Measurements from ENCODE around the gene EGFL8. TPM values are rescaled to one million over a fixed set of nuclear protein-coding genes. Genes with fewer than 3 reads are reported as not detected.

Gene EGFL8
- polyA plus RNA-seq, 1 experiment = 4.0 TPM

DNA sequence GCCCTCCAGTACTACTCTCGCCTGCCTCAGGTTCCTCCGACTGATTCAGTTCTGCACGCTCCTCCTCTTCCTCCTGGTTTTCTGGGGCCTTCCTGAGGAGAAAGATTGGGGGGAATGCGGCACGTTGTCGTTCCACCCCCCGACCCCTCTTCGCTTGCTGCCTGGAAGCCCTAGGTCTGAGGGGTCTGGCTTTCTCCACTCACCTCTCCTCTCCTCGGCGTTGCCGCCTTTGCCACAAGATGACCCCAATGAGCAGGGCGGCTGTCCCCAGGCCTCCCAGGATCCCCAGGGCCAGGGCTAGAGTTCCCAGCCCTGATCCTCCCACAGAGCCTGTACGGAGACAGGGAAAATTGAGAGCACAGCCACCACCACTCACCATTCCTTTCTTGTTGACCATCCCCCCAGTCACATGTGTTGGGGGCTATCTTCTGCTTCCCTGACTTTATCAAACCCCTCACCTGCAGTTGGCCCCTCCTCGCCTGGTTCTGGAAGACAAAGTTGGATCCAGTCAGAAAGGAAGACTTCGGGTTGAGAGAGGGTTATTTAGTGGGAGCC, 16.8 kb downstream of the EGFL8 start:
- POLR2A ChIA-PET = no interaction called here
- TF ChIP-seq CTCF (IDR thresholded peaks at IDR 0.05; ENCODE audit: insufficient read depth, low read depth, low read length) = no peak
- no peak overlapping the region for H3K4me3 ChIP-seq (ENCODE audit: low read depth, low read length)

GRCh38 chr6:32181915-32182529, 17.6 kb downstream of the EGFL8 start:
- no peak for DNase-seq (ENCODE audit: low read depth)
- Histone ChIP-seq H3K4me3 (ENCODE audit: low read depth, low read length) (no peak overlapping the region), H3K36me3 (ENCODE audit: control insufficient read depth, insufficient read depth, low read length) (peaks cover 15% of the 10 kb centered on the region), H3K27me3 (ENCODE audit: control insufficient read depth, insufficient read depth, low read length) (no peaks in the 10 kb centered on the region)
- TF ChIP-seq CTCF (IDR thresholded peaks at IDR 0.05; ENCODE audit: insufficient read depth, low read depth, low read length) = no peak
- CTCF ChIA-PET = no interaction called here
- POLR2A ChIA-PET = interaction anchor here (0.5 kb wide), 1 partner anchor 1567 kb away, joined by 3 read pairs; no protein-coding TSS in a partner anchor

More for the DNA sequence above, 16.8 kb downstream of the EGFL8 start:
- Histone ChIP-seq H3K27me3 (ENCODE audit: control insufficient read depth, insufficient read depth, low read length) (no peaks in the 10 kb centered on the region), H3K36me3 (ENCODE audit: control insufficient read depth, insufficient read depth, low read length) (peaks cover 15% of the 10 kb centered on the region)
- CTCF ChIA-PET = no interaction called here
- no peak for DNase-seq (ENCODE audit: low read depth)

DNA sequence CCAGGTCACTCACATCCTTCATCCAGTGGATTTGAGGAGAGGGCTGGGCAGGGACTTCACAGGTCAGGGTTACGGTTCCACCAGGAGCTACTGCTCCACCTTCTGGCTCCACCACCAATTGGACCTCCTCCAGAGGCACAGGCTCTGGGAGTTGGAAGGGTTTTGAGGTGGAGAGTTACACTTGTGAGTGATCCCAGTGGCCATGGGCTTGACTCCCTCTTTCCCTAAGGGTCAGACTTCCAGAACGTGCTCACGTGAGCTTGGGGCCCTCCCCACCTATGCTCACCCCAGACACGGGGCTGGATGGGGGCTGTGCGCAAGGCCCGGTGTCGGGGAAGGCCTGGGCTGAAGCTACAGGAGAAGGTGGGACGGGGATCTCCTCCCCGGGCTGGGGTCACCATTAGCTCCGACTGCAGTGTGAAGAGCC, 18.2 kb downstream of the EGFL8 start:
- peaks cover 16% of the 10 kb centered on the region for H3K36me3 ChIP-seq (ENCODE audit: control insufficient read depth, insufficient read depth, low read length)
- ChIA-PET POLR2A (no interaction called here), CTCF (no interaction called here)
- H3K27me3 ChIP-seq (ENCODE audit: control insufficient read depth, insufficient read depth, low read length) = no peaks in the 10 kb centered on the region
- no peak for DNase-seq (ENCODE audit: low read depth)
- TF ChIP-seq CTCF (IDR thresholded peaks at IDR 0.05; ENCODE audit: insufficient read depth, low read depth, low read length) = no peak
- H3K4me3 ChIP-seq (ENCODE audit: low read depth, low read length) = no peak overlapping the region

GRCh38 chr6:32183030-32183429, 18.6 kb downstream of the EGFL8 start:
- H3K27me3 ChIP-seq (ENCODE audit: control insufficient read depth, insufficient read depth, low read length) = no peaks in the 10 kb centered on the region
- POLR2A ChIA-PET = no interaction called here
- CTCF ChIA-PET = no interaction called here
- TF ChIP-seq CTCF (IDR thresholded peaks at IDR 0.05; ENCODE audit: insufficient read depth, low read depth, low read length) = no peak
- H3K4me3 ChIP-seq (ENCODE audit: low read depth, low read length) = no peak overlapping the region
- peaks cover 18% of the 10 kb centered on the region for H3K36me3 ChIP-seq (ENCODE audit: control insufficient read depth, insufficient read depth, low read length)
- DNase-seq (ENCODE audit: low read depth) = no peak

GRCh38 chr6:32183483-32184083, 19.2 kb downstream of the EGFL8 start:
- DNase-seq (ENCODE audit: low read depth) = no peak
- Histone ChIP-seq H3K36me3 (ENCODE audit: control insufficient read depth, insufficient read depth, low read length) (peaks cover 18% of the 10 kb centered on the region), H3K4me3 (ENCODE audit: low read depth, low read length) (no peak overlapping the region), H3K27me3 (ENCODE audit: control insufficient read depth, insufficient read depth, low read length) (no peaks in the 10 kb centered on the region)
- CTCF ChIA-PET = no interaction called here
- POLR2A ChIA-PET = no interaction called here
- TF ChIP-seq CTCF (IDR thresholded peaks at IDR 0.05; ENCODE audit: insufficient read depth, low read depth, low read length) = no peak
